ENCODE results near the gene ANKRD10.

ANKRD10 gene

DNA sequence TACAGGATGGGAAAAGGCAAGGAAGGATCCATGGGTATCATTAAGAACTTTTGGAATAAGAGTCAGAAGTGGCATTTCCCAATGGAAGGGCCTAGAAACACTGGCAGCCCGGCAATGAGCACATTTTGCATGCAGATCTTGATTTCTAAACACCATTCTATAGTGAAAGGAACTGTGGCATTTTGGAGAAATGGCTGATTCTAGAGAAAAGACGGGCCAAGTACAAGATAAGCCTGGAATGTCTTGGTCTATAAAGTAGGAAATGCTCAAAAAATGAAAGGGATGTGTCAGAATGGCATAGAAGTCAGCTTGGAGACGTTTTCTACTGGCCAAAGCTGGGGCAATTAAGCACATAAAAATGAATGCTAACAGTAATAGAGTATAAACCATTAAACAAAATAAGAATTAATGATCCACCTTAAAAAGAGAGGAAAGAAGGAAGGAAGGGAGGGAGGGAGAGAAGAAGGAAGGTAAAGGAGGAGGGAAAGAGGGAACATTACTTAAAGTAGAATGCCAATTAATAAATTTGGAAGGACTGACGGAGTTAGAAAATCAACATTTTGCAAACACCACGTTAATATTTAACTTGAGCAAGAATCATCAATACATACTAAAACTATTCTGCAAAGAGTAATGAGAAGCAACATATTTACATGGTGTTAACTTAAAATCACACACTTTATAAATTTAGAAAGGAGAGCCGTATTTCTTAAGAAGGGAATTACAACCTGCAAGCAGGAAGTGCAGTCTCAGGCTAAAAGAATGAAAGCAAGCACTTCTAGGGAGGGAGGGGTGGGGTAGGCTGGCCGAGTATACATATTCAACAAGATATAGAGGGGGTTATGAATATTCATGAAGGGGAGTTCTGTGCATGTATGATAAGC lies 78.9 kb downstream of the ANKRD10 start:
- DNase-seq (ENCODE audit: extremely low read depth in 1 of 2, low read depth in 1 of 2): no peak

DNA sequence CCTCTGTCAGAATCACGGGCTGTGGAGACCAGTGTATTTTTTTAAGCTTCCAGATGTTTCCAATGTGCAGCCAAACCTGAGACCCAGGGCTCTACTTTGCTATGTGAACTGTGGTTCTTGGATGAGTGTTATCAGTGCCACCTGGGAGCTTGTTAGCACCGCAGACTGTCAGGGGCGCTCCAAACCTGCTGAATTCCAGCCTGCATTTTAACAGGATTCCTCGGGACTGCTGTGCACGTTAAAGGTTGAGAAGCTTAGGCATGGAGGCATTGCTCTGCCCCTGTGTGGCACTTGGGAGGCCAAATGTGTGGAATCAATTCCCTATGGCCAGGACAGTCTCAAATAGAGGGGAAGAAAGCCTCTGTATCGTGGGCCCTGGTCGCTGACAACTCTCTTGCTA lies 80.3 kb downstream of the ANKRD10 start:
- no peak for DNase-seq (ENCODE audit: extremely low read depth in 1 of 2, low read depth in 1 of 2)

DNA sequence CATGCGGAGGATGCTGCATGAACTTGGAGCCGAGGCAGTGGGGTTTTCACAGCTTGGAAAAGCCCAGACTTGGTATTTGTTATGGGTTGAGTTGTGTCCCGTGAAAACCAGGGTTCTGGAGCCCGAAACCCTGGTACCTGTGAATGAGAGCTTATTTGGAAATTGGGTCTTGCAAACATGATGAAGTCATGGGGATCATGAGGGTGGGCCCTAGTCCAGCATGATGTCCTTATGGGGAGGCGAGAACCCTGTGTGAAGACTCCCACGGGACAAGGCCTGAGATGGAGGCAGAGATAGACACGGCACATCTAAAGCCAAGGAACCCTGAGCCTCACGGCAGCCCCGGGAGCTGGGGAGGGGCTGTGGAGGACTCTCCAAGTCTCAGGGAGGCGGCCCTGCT lies 82.3 kb downstream of the ANKRD10 start:
- DNase-seq (ENCODE audit: extremely low read depth in 1 of 2, low read depth in 1 of 2): no peak

DNA sequence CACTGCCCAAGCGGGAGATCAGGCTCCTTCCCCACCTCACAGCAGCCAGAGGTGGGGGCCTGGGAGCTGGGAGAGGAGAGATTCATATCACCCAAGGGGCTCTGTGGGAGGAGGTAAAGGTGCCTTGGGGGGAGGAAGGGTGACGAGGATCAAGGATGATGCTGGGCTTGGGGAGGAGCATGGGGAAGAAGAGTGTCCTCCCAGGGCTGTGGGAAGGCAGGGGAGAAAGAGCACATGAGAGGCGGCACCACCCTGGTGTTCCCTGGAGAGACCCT lies 82.7 kb downstream of the ANKRD10 start:
- DNase-seq (ENCODE audit: extremely low read depth in 1 of 2, low read depth in 1 of 2): no peak

DNA sequence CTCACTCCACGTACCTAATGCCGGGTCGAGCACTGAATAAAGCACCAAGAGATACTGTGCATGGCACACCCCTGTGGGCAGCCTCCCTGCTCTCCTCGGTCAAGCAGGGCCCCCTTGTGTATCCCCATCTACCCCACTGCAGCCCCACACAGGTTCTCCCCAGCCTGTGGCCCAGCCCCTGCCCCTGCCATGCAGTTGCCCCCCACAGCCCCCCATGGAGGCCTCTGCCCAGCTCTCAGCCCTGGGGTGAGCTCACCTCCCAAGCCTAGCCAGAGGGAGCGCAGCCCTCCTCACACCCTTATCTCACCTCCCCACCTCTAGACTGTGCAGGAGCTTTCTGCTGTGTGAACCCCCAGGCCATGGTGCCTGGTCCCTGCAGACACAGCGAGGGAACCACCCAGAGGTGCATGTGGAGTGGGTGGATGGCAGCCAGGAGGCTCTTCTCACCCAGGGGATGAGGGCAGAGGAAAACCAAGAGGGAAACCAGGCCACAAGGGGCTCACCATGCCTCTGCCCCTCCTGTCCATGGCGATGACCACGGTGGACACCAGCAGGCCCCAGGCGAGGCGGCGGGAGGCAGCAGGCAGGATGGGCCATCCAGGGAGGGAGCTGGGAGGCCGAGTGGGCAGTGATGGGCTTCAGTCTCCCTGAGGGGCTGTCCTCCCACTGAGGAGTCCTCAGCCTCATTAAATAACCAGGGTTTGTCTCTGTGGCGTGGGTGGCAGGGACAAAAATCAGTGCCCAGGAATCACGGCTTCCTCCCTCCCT lies 83.2 kb downstream of the ANKRD10 start:
- DNase-seq (ENCODE audit: extremely low read depth in 1 of 2, low read depth in 1 of 2): no peak

DNA sequence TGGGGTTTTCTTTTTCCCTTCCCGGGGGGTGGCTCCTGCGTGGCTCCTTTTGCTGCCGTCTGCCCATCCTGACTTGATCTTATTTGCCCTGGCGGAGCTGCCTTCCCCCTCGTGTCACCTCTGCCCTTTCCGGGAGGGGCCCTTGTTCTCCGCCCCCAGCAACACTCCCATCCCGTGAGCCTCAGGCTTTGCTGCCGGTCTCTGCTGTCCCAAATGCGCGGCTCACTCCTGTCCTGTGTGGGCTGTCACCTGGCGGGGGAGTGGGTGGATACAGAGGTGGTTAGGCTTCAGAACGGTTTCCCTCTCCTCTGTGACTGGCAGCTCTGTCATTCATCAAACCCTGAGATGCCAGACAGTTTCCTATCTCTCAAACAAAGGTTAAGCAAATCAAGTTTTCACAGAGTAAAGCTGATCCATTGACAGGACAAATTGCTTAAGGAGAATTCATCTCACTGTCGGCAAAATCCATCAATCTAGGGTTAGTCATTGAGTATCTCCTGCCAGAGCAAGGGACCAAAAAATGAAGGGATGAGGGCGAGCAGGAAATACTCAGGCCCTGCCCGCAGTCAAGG lies 84.0 kb downstream of the ANKRD10 start:
- DNase-seq (ENCODE audit: extremely low read depth in 1 of 2, low read depth in 1 of 2): no peak

DNA sequence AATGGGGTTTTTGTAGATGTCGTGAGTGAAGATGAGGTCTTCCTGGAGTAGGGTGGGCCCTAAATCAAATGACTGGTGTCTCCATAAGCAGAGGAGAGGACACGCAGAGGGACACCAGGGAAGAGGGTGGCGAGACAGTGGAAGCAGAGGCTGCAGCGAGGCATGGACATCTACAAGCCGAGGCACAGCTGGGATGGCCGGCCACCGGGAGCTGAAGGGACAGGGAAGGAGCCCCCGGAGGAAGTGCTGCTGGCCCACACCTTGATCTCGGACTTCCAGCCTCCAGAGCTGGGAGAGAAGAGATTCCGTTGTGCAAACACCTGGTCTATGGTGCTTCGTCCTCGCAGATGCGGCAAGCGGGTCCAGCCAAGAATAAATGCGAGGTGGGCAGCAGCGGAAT lies 84.5 kb downstream of the ANKRD10 start:
- no peak for DNase-seq (ENCODE audit: extremely low read depth in 1 of 2, low read depth in 1 of 2)

DNA sequence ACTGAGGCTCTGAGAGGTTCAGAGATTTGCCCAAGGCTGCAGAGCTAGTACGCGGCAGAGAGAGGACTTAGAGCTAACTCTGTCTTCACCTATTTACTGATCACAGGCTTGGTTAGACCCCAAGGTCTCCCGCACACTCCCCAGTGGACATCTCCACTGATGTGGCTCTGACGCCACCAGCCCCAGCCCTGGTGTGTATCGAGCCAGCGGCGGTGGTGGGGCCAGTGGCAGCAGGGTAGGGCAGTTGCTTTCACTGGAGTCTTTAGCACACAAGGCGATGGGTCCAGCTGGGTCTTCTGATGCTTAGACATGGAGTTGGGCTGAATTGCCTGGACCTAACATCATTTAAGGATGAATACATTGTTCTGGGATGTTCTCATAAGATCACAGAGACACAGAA lies 85.4 kb downstream of the ANKRD10 start:
- no peak for DNase-seq (ENCODE audit: extremely low read depth in 1 of 2, low read depth in 1 of 2)

DNA sequence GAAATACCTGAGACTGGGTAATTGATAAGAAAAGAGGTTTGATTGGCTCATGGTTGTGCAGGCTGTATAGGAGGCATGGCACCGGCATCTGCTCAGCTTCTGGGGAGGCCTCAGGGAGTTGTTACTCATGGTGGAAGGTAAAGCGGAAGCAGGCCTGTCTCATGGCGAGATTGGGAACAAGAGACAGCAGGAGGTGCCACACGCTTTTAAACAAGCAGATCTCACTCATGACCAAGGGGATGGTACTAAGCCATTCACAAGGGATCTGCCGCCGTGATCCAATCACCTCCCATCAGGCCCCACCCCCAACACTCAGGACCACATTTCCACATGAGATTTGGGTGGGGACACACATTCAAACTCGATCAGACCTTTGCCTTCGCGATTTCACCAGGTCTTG lies 86.2 kb downstream of the ANKRD10 start:
- no peak for DNase-seq (ENCODE audit: extremely low read depth in 1 of 2, low read depth in 1 of 2)

Measured in stimulated activated CD8-positive, alpha-beta memory T cell treated with anti-CD3 and anti-CD28 coated beads, Interleukin-7, amount 100 ng/mL, for 48 hours (primary cell).